B cell (primary cell): ENCODE measurements around the gene ZMIZ1. TPM values are rescaled to one million over a fixed set of nuclear protein-coding genes. Genes with fewer than 3 reads are reported as not detected.

Experiments
- ATAC-seq: fragments of 200-7000 bp; cut with Tn5 transposase; one replicate; pipeline ENCODE4 v1.10.0; 2021; ENCODE audit warnings: low read depth, mild to moderate bottlenecking, moderate number of reproducible peaks, moderate library complexity
- CTCF ChIA-PET: fragments of 350-600 bp; sonication (Branson Sonifier 250); formaldehyde crosslinking; loops from one replicate; lab custom pipeline; 2021; ENCODE audit warnings: antibody characterized with exemption, inconsistent platforms; lab: Charles Lee
- POLR2A ChIA-PET: fragments of 350-600 bp; sonication (Branson Sonifier 250); formaldehyde crosslinking; loops from one replicate; lab custom pipeline; 2021; ENCODE audit warnings: antibody characterized with exemption; lab: Charles Lee
- DNase-seq: peaks from one replicate; pipeline ENCODE4 v3.0.0; 2013
- H2AFZ ChIP-seq: 2 replicates; pipeline ENCODE4 v1.6.1; 2012; ENCODE audit warnings: mild to moderate bottlenecking, low read depth, low read length; ENCODE audit not compliant: insufficient read depth, poor library complexity, severe bottlenecking
- H3K27ac ChIP-seq, 2 donors: 1 replicate in 1 of 2; 2 replicates in 1 of 2; pipeline ENCODE4 v1.5.1; 2012 to 2013; ENCODE audit warnings: low read length in 2 of 2, mild to moderate bottlenecking in 2 of 2, moderate library complexity in 1 of 2
- H3K27me3 ChIP-seq, 4 experiments: fragments of 200-600 bp in 1 of 4; sonication (generic) in 1 of 4; replicated peaks in 1 of 4; 1 replicate in 2 of 4; 2 replicates in 2 of 4; pipeline versions ENCODE4 v1.6.1 to v1.7.0; 2013 to 2016; ENCODE audit warnings: low read length in 3 of 4, mild to moderate bottlenecking in 2 of 4, mixed read lengths in 1 of 4, moderate library complexity in 1 of 4; ENCODE audit not compliant: insufficient read depth in 4 of 4, control insufficient read depth in 3 of 4; ENCODE audit errors: control extremely low read depth in 1 of 4
- H3K36me3 ChIP-seq, 2 experiments: replicated peaks in 1 of 2; 1 replicate in 1 of 2; 2 replicates in 1 of 2; pipeline versions ENCODE4 v1.6.1 to v1.7.1; 2013; ENCODE audit warnings: low read length in 1 of 2; ENCODE audit not compliant: insufficient read depth in 2 of 2, control insufficient read depth in 1 of 2; ENCODE audit errors: control extremely low read depth in 1 of 2, extremely low read depth in 1 of 2
- H3K4me1 ChIP-seq, 2 donors: fragments of 200-600 bp in 1 of 2; sonication (generic) in 1 of 2; 1 replicate in 1 of 2; 2 replicates in 1 of 2; pipeline versions ENCODE4 v1.5.1 to v1.6.1; 2013 to 2017; ENCODE audit warnings: low read length in 2 of 2; ENCODE audit not compliant: control insufficient read depth in 2 of 2, insufficient read depth in 2 of 2
- H3K4me2 ChIP-seq: replicated peaks from 2 replicates; pipeline ENCODE3; 2012; ENCODE audit warnings: mild to moderate bottlenecking, low read depth, low read length; ENCODE audit not compliant: poor library complexity, severe bottlenecking
- H3K4me3 ChIP-seq, 5 experiments: fragments of 200-600 bp in 1 of 5; sonication (generic) in 1 of 5; 1 replicate in 3 of 5; 2 replicates in 2 of 5; pipeline versions ENCODE4 v1.5.1 to v1.7.0; 2011 to 2016; ENCODE audit warnings: low read length in 4 of 5, mild to moderate bottlenecking in 4 of 5, low read depth in 2 of 5, control low read depth in 1 of 5, moderate library complexity in 1 of 5; ENCODE audit not compliant: insufficient read depth in 1 of 5; ENCODE audit errors: control extremely low read depth in 1 of 5, extremely low read depth in 1 of 5
- H3K79me2 ChIP-seq: fragments of 200-600 bp; sonication (generic); one replicate; pipeline ENCODE4 v1.6.0; 2016; ENCODE audit warnings: low read length; ENCODE audit not compliant: control insufficient read depth, insufficient read depth
- H3K9ac ChIP-seq: fragments of 200-600 bp; sonication (generic); 2 replicates; pipeline ENCODE4 v1.6.1; 2017; ENCODE audit warnings: mild to moderate bottlenecking, low read length, moderate library complexity
- H3K9me3 ChIP-seq, 3 donors: one replicate each; pipeline versions ENCODE4 v1.6.1 to v1.7.1; 2013; ENCODE audit warnings: low read length in 2 of 3; ENCODE audit not compliant: control insufficient read depth in 2 of 3, insufficient read depth in 1 of 3; ENCODE audit errors: control extremely low read depth in 1 of 3
- H4K20me1 ChIP-seq: 2 replicates; pipeline ENCODE4 v1.6.0; 2012; ENCODE audit warnings: mild to moderate bottlenecking, low read length; ENCODE audit not compliant: insufficient read depth, control insufficient read depth, poor library complexity, severe bottlenecking
- H3K27ac Mint-ChIP-seq: one replicate; pipeline ENCODE4 v1.8.0; 2021; ENCODE audit warnings: mixed read lengths
- H3K27me3 Mint-ChIP-seq: one replicate; pipeline ENCODE4 v1.8.0; 2021; ENCODE audit warnings: mixed read lengths
- H3K4me1 Mint-ChIP-seq: one replicate; pipeline ENCODE4 v1.8.0; 2021; ENCODE audit warnings: mixed read lengths
- H3K4me3 Mint-ChIP-seq: one replicate; pipeline ENCODE4 v1.8.0; 2021; ENCODE audit warnings: mixed read lengths
- H3K9me3 Mint-ChIP-seq: one replicate; pipeline ENCODE4 v1.8.0; 2022; ENCODE audit warnings: mixed read lengths; ENCODE audit not compliant: insufficient read depth
- CTCF ChIP-seq: fragments of 200-600 bp; IDR thresholded peaks from one replicate; pipeline ENCODE4 v1.8.0; 2022; ENCODE audit warnings: antibody characterized with exemption, mild to moderate bottlenecking
- EZH2 ChIP-seq: IDR thresholded peaks from 2 replicates; pipeline ENCODE4 v1.6.1; 2012; ENCODE audit warnings: borderline replicate concordance, low read depth, mild to moderate bottlenecking, moderate library complexity, low read length; ENCODE audit not compliant: insufficient read depth, poor library complexity, severe bottlenecking
- WGBS: methylation state at CpG from one replicate; pipeline ENCODE4 v1.1.5; 2013; ENCODE audit warnings: missing lambda C conversion rate; ENCODE audit not compliant: insufficient coverage; 5-methylcytosine and 5-hydroxymethylcytosine counted together
- intact Hi-C: fragments of 100-400 bp; cut with micrococcal nuclease; formaldehyde crosslinking; loops from one replicate; pipeline ENCODE4 v1.10.0; 2022
- polyA plus RNA-seq: library from polyadenylated mRNA; depleted of rRNA; stranded (reverse); fragments of >200 nt; gene quantifications from 2 replicates; pipeline ENCODE4 v1.2.3, GENCODE V29; 2012
- total RNA-seq, 2 donors: library from RNA; stranded (reverse); fragments of 120-200 nt in 1 of 2; gene quantifications; 1 replicate in 1 of 2; 2 replicates in 1 of 2; pipeline versions ENCODE4 v1.2.3 to v1.2.4, GENCODE V29; 2013 to 2022

The ZMIZ1 gene
- total and polyA plus RNA-seq, 2 donors (not counting 1 experiment from before 2014, with no cell fraction given): 14.3 to 64.9 TPM

GRCh38 chr10:79099898-79100448 lies 31.2 kb downstream of the ZMIZ1 start:
- ATAC-seq: no peak
- Mint-ChIP-seq H3K27me3 (peaks cover 42% of the 10 kb centered on the region), H3K27ac (no peak overlapping the region), H3K4me1 (peaks cover 43% of the 10 kb centered on the region), H3K4me3 (no peak overlapping the region), H3K9me3 (no peaks in the 10 kb centered on the region)
- no peak for DNase-seq
- Histone ChIP-seq H3K4me3 (no peak overlapping the region), H3K27ac (no peak overlapping the region), H3K79me2 (peaks cover 7% of the 10 kb centered on the region), H3K27me3 (peaks cover 0 to 46% (median 13%) of the 10 kb centered on the region in 4 experiments), H3K36me3 (no peaks in the 10 kb centered on the region), H3K9me3 (peaks cover 0 to 15% (median 0%) of the 10 kb centered on the region in 3 donors), H4K20me1 (no peaks in the 10 kb centered on the region), H3K9ac (no peak overlapping the region), H3K4me2 (no peak overlapping the region), H3K4me1 (peaks cover 36 to 46% of the 10 kb centered on the region in 2 donors), H2AFZ (no peak overlapping the region)
- TF ChIP-seq CTCF (no peak), EZH2 (no peak)
- WGBS: 67% methylated on average over 2 of the region's 2 CpGs
- ChIA-PET CTCF (interaction anchor here (1.5 kb wide), 1 partner anchor 95 kb away, joined by 4 read pairs; no protein-coding TSS in a partner anchor), POLR2A (no interaction called here)
- intact Hi-C loops: no loop called here

GRCh38 chr10:79100771-79101170 lies 32.0 kb downstream of the ZMIZ1 start:
- H3K27ac ChIP-seq: no peak overlapping the region
- H3K36me3 ChIP-seq: no peaks in the 10 kb centered on the region
- H3K4me3 ChIP-seq: no peak overlapping the region
- H3K4me1 Mint-ChIP-seq: peaks cover 43% of the 10 kb centered on the region
- peaks cover 36 to 46% of the 10 kb centered on the region in 2 donors for H3K4me1 ChIP-seq
- no peak for TF ChIP-seq EZH2
- no peak for TF ChIP-seq CTCF
- H3K27me3 Mint-ChIP-seq: peaks cover 42% of the 10 kb centered on the region
- no peak overlapping the region for H3K4me2 ChIP-seq
- intact Hi-C loops: no loop called here
- H3K9me3 Mint-ChIP-seq: no peaks in the 10 kb centered on the region
- WGBS: 56% methylated on average over 5 of the region's 5 CpGs
- H3K4me3 Mint-ChIP-seq: no peak overlapping the region
- peaks cover 2% of the 10 kb centered on the region for H3K79me2 ChIP-seq
- ChIA-PET POLR2A (no interaction called here), CTCF (interaction anchor here (1.1 kb wide), 1 partner anchor 21 kb away, joined by 4 read pairs; no protein-coding TSS in a partner anchor)
- H3K27me3 ChIP-seq: peaks cover 0 to 45% (median 10%) of the 10 kb centered on the region in 4 experiments
- ATAC-seq (no peak), DNase-seq (no peak)
- no peak overlapping the region for H3K9ac ChIP-seq
- H2AFZ ChIP-seq: no peak overlapping the region
- peaks cover 0 to 15% (median 0%) of the 10 kb centered on the region in 3 donors for H3K9me3 ChIP-seq
- no peak overlapping the region for H3K27ac Mint-ChIP-seq
- H4K20me1 ChIP-seq: no peaks in the 10 kb centered on the region
